Measurements from ENCODE around the gene MSI2.

DNA sequence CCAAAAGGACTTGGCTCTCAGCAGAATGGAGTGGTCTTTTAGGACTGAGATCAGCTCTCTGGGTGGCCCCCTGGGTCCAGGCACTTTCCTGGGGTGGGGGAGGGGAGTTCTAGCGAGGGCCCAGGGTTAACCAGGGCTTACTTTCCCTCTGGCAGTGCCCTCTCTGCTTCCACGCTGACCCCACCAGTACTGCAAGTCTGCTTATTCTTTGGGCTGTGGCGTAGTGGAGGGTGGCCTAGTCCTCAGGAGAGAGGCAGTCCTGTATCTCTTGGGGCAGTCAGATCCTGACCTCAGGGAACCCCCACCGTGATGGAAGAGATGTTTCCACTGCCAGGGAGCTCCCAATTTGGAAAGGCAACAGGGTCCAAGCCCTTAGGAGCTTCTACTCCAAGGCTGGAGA, 409.4 kb downstream of the MSI2 start:
- no peak for TF ChIP-seq YY1 (IDR thresholded peaks at IDR 0.05; ENCODE audit: insufficient read depth, insufficient read length)
- TF ChIP-seq ZNF274 (IDR thresholded peaks at IDR 0.05; ENCODE audit: low read depth, low read length) = no peak
- TF ChIP-seq SUZ12 (IDR thresholded peaks at IDR 0.05; ENCODE audit: extremely low read depth, insufficient read depth, insufficient read length) = no peak
